ENCODE data around the gene LRMDA. TPM values are rescaled to one million over a fixed set of nuclear protein-coding genes. Genes with fewer than 3 reads are reported as not detected.

LRMDA gene
- total RNA-seq, 1 experiment from 2014 or later: 4.8 TPM

GRCh38 chr10:76017733-76018433 lies 586.5 kb downstream of the LRMDA start (continued):
- no peak for TF ChIP-seq CTCF (IDR thresholded peaks at IDR 0.05 in 2 of 3, conservative IDR thresholded peaks at IDR 0.05 in 1 of 3; ENCODE audit: borderline replicate concordance in 1 of 3, insufficient read depth in 1 of 3, low read depth in 2 of 3, low read length in 2 of 3)

GRCh38 chr10:76020630-76021029 lies 589.2 kb downstream of the LRMDA start:
- BruUV-seq (replicated peaks): no TSS peak
- no peaks in the 10 kb centered on the region for H3K9me3 ChIP-seq (ENCODE audit: control insufficient read depth in 1 of 2, insufficient read depth in 1 of 2, low read depth in 1 of 2, low read length in 2 of 2)
- H3K4me3 ChIP-seq (replicated peaks in 1 of 2; ENCODE audit: low read depth in 1 of 2, low read length in 2 of 2): no peak overlapping the region
- H3K27ac ChIP-seq (ENCODE audit: low read depth, low read length): no peak overlapping the region
- no peak overlapping the region for H2AFZ ChIP-seq (ENCODE audit: low read depth, low read length, poor library complexity, severe bottlenecking)
- intact Hi-C loops (cut with micrococcal nuclease): no loop called here
- H3K4me1 ChIP-seq (ENCODE audit: control insufficient read depth in 1 of 2, insufficient read depth in 2 of 2, low read length in 2 of 2): no peaks in the 10 kb centered on the region
- no peak for DNase-seq (ENCODE audit: low read depth, low spot score)
- H3K9me2 ChIP-seq (ENCODE audit: insufficient read depth): no peaks in the 10 kb centered on the region
- ChIA-PET POLR2A (no interaction called here), CTCF (no interaction called here), RAD21 (ENCODE audit: low non-redundant PET in 1 of 2, low total read pairs in 2 of 2, uncharacterized antibody in 2 of 2, unreplicated experiment in 2 of 2) (no interaction called here)
- no peaks in the 10 kb centered on the region for H3K36me3 ChIP-seq (ENCODE audit: control insufficient read depth in 1 of 2, insufficient read depth in 2 of 2, low read length in 2 of 2)
- no peaks in the 10 kb centered on the region for H3K27me3 ChIP-seq (ENCODE audit: insufficient read depth, low read length)
- no peak overlapping the region for H3K9ac ChIP-seq (ENCODE audit: low read length)
- no peaks in the 10 kb centered on the region for H3K79me2 ChIP-seq (ENCODE audit: insufficient read depth, low read length)
- ATAC-seq: no peak
- H4K20me1 ChIP-seq (ENCODE audit: insufficient read depth): no peaks in the 10 kb centered on the region
- no peak overlapping the region for H3K4me2 ChIP-seq (ENCODE audit: low read length)
- no peak for TF ChIP-seq MAX (IDR thresholded peaks at IDR 0.05)
- no peak for TF ChIP-seq REST (IDR thresholded peaks at IDR 0.05; ENCODE audit: low read depth)
- TF ChIP-seq RAD21 (IDR thresholded peaks at IDR 0.05; ENCODE audit: low read depth): no peak
- TF ChIP-seq ATF3 (IDR thresholded peaks at IDR 0.05): no peak
- TF ChIP-seq CEBPB (IDR thresholded peaks at IDR 0.05; ENCODE audit: low read depth): no peak
- no peak for TF ChIP-seq FOSL1 (IDR thresholded peaks at IDR 0.05; ENCODE audit: low read depth)
- TF ChIP-seq TCF7L2 (IDR thresholded peaks at IDR 0.05; ENCODE audit: borderline replicate concordance, extremely low read depth, insufficient read depth, insufficient read length): no peak
- TF ChIP-seq EZH2 (IDR thresholded peaks at IDR 0.05): no peak
- TF ChIP-seq POLR2AphosphoS5 (IDR thresholded peaks at IDR 0.05; ENCODE audit: low read depth, low read length): no peak
- no peak for TF ChIP-seq SRF (IDR thresholded peaks at IDR 0.05; ENCODE audit: low read depth)
- TF ChIP-seq SIN3A (IDR thresholded peaks at IDR 0.05; ENCODE audit: low read depth): no peak
- no peak for TF ChIP-seq EZH2phosphoT487 (IDR thresholded peaks at IDR 0.05; ENCODE audit: borderline replicate concordance)
- no peak for TF ChIP-seq ZBTB33 (IDR thresholded peaks at IDR 0.05; ENCODE audit: extremely low read depth, insufficient replicate concordance, low read length)
- no peak for TF ChIP-seq CBX3 (IDR thresholded peaks at IDR 0.05; ENCODE audit: low read depth)
- TF ChIP-seq JUND (IDR thresholded peaks at IDR 0.05): no peak
- no peak for TF ChIP-seq ELF1 (IDR thresholded peaks at IDR 0.05; ENCODE audit: borderline replicate concordance, low read depth)
- TF ChIP-seq POLR2A (IDR thresholded peaks at IDR 0.05; ENCODE audit: borderline replicate concordance, extremely low read depth, insufficient read depth, insufficient read length): no peak
- no peak for TF ChIP-seq EGR1 (IDR thresholded peaks at IDR 0.05; ENCODE audit: low read depth)

All from HCT116 (cell line).